ENCODE data around the gene CYP2E1.

DNA sequence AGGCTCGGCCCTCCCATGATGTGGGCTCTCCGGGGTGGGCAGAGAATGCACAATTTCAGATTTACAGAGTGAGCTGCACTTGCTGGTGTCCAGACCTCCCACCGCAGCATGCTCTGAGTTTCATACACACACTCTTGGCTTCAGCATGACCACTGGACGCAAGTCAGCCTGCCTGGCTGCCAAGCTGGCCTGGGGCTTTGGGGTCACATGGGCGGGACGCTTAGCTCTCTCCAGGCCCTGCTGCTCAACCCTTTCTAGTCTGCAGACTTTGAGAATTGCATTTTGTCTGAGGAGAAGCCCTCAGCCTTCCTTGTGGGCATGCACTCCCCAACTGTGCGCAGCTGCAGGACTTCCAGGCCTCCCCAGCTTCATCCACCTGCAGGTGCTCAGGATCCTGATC lies 5.7 kb downstream of the CYP2E1 start:
- no peak for TF ChIP-seq EZH2 (IDR thresholded peaks at IDR 0.05; ENCODE audit: low read length, missing control alignments)
- TF ChIP-seq, protein P1, sequence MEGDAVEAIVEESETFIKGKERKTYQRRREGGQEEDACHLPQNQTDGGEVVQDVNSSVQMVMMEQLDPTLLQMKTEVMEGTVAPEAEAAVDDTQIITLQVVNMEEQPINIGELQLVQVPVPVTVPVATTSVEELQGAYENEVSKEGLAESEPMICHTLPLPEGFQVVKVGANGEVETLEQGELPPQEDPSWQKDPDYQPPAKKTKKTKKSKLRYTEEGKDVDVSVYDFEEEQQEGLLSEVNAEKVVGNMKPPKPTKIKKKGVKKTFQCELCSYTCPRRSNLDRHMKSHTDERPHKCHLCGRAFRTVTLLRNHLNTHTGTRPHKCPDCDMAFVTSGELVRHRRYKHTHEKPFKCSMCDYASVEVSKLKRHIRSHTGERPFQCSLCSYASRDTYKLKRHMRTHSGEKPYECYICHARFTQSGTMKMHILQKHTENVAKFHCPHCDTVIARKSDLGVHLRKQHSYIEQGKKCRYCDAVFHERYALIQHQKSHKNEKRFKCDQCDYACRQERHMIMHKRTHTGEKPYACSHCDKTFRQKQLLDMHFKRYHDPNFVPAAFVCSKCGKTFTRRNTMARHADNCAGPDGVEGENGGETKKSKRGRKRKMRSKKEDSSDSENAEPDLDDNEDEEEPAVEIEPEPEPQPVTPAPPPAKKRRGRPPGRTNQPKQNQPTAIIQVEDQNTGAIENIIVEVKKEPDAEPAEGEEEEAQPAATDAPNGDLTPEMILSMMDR (conservative IDR thresholded peaks at IDR 0.05 in 1 of 2, IDR thresholded peaks at IDR 0.05 in 1 of 2; ENCODE audit: low read depth in 1 of 2, low read length in 2 of 2): no peak

All from fibroblast of lung (primary cell).